Measurements from ENCODE around the gene RPL39.

- TF ChIP-seq CTCF (IDR thresholded peaks at IDR 0.05; ENCODE audit: insufficient read depth, low read depth, low read length) (no peak), EZH2 (IDR thresholded peaks at IDR 0.05; ENCODE audit: insufficient read depth, low read length) (no peak)
These were observed 17.8 kb upstream of the RPL39 start for GRCh38 chrX:119809185-119809666.
